ENCODE results near the gene C1QL4. TPM values are rescaled to one million over a fixed set of nuclear protein-coding genes. Genes with fewer than 3 reads are reported as not detected.

C1QL4 gene
- total RNA-seq, 1 experiment from 2014 or later = not detected

DNA sequence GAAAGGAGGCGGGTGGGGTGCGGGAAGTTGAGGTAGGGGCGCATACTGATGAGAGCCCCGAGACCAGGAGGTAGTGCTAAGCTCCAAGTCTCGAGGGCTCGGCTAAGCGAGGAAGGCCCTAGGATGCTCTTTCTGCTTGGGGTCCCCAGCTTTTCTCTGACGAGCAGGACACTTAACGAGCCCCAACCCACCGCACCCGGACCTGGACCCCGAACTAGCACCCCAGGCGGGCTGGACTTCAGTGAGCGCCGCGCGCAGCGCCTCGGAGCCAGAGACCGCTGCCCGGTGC is 4.7 kb upstream of the C1QL4 start:
- CTCF ChIA-PET = interaction anchor here (0.6 to 1.8 kb wide), 5 partner anchors 10 to 279 kb away, joined by 3 to 12 read pairs (median 3); no protein-coding TSS in a partner anchor
- DNase-seq = no peak
- no peak overlapping the region for H3K4me3 Mint-ChIP-seq (ENCODE audit: low read depth, unreplicated experiment)
- H3K36me3 Mint-ChIP-seq (ENCODE audit: insufficient read depth, unreplicated experiment) = peaks cover 9% of the 10 kb centered on the region
- TF ChIP-seq, protein P1, sequence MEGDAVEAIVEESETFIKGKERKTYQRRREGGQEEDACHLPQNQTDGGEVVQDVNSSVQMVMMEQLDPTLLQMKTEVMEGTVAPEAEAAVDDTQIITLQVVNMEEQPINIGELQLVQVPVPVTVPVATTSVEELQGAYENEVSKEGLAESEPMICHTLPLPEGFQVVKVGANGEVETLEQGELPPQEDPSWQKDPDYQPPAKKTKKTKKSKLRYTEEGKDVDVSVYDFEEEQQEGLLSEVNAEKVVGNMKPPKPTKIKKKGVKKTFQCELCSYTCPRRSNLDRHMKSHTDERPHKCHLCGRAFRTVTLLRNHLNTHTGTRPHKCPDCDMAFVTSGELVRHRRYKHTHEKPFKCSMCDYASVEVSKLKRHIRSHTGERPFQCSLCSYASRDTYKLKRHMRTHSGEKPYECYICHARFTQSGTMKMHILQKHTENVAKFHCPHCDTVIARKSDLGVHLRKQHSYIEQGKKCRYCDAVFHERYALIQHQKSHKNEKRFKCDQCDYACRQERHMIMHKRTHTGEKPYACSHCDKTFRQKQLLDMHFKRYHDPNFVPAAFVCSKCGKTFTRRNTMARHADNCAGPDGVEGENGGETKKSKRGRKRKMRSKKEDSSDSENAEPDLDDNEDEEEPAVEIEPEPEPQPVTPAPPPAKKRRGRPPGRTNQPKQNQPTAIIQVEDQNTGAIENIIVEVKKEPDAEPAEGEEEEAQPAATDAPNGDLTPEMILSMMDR (IDR thresholded peaks at IDR 0.05; ENCODE audit: unreplicated experiment) = no peak
- peaks cover 77% of the 10 kb centered on the region for H3K27me3 Mint-ChIP-seq (ENCODE audit: unreplicated experiment)
- no TSS peak for BruUV-seq (replicated peaks)
- no peak overlapping the region for H3K27ac Mint-ChIP-seq (ENCODE audit: unreplicated experiment)
- peaks cover 42% of the 10 kb centered on the region for H3K4me1 Mint-ChIP-seq (ENCODE audit: low read depth, unreplicated experiment)
- H3K9me3 Mint-ChIP-seq (ENCODE audit: low read depth, unreplicated experiment) = no peaks in the 10 kb centered on the region
- intact Hi-C loops (cut with micrococcal nuclease; ENCODE audit: unreplicated experiment) = no loop called here

DNA sequence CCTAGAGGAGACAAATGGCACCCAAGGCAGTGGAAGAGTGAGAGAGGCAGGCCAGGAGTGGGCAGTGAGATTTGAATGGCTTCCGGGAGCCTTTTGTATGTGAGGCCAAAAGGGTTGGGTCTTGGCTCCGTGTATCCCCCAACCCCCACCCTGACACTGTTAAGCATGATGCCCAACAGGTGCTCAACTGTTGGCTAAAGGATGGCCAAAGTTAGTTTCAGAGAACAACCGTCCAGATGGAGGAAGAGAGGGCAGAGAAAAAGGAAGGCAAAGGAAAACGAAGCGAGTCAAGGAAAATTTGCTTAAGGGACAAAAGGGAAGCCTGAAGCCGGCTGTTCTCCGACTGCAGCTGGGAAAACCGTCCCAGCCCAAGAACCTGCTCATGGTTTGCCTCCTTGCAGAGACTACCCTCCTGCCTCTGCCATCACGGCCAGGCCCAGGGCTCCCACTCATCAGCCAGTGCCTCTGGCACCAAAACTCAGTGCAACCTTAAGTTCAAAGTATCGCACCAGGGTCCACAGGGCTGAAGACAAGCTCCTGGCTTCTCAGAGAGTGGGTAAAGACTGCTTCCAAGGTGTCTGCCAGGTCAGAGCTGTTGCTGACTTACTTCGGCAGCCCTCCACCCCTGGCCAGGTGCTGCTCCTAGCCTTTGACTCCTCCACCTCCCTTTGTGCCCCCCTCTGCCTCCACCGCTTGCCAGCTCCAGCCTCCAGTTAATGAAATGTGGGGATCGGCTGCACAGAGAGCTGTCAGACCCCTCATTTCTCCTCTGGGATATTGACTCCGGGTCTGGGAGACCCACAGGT is 4.2 kb upstream of the C1QL4 start:
- intact Hi-C loops (cut with micrococcal nuclease; ENCODE audit: unreplicated experiment) = no loop called here
- no peaks in the 10 kb centered on the region for H3K9me3 Mint-ChIP-seq (ENCODE audit: low read depth, unreplicated experiment)
- H3K27me3 Mint-ChIP-seq (ENCODE audit: unreplicated experiment) = peaks cover 72% of the 10 kb centered on the region
- H3K4me1 Mint-ChIP-seq (ENCODE audit: low read depth, unreplicated experiment) = peaks cover 37% of the 10 kb centered on the region
- H3K4me3 Mint-ChIP-seq (ENCODE audit: low read depth, unreplicated experiment) = no peak overlapping the region
- TF ChIP-seq, protein P1 (IDR thresholded peaks at IDR 0.05; ENCODE audit: unreplicated experiment) = no peak
- CTCF ChIA-PET = interaction anchor here (0.6 to 1.8 kb wide), 3 partner anchors 10 to 52 kb away, joined by 3 to 12 read pairs (median 3); no protein-coding TSS in a partner anchor
- no peak overlapping the region for H3K27ac Mint-ChIP-seq (ENCODE audit: unreplicated experiment)
- DNase-seq = no peak
- no TSS peak for BruUV-seq (replicated peaks)
- H3K36me3 Mint-ChIP-seq (ENCODE audit: insufficient read depth, unreplicated experiment) = peaks cover 3% of the 10 kb centered on the region

DNA sequence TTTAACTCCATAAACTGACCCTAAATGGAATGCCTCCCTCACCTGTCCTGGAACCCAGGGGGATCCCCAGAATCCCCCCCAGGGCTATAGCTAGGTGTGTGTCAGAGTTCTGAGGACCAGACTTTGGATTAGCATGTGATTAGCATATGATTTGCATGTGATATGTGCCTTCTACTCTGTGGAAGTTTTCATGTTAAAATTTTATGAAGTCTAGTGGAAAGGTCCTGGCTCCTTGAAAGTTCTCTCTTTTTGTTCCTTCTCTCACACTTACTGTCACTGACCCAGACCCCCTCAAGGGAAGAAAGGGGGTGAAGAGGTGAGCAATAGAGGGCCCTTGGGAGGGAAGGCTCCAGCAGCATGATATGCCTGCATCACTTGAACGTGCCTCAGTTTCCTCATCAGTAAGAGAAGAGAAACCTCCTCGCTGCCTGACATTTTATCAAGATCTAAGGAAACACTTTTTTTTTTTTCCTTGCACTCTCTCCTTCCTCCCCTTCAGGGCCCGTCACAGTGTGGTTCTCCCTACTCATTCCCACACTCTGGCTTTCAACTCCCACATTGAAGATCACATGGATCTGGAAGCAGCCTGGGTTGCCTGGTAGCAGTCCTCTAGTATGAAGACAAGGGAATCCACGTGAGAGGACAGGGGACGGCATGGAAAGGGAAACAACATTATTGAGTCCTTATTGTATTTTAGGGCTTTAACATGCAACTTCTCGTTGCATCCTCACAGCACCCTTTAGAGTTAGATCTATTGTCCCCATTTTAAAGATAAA is 3.3 kb upstream of the C1QL4 start:
- Mint-ChIP-seq H3K4me3 (ENCODE audit: low read depth, unreplicated experiment) (no peak overlapping the region), H3K27me3 (ENCODE audit: unreplicated experiment) (peaks cover 64% of the 10 kb centered on the region), H3K9me3 (ENCODE audit: low read depth, unreplicated experiment) (no peaks in the 10 kb centered on the region), H3K4me1 (ENCODE audit: low read depth, unreplicated experiment) (peaks cover 37% of the 10 kb centered on the region), H3K27ac (ENCODE audit: unreplicated experiment) (no peak overlapping the region), H3K36me3 (ENCODE audit: insufficient read depth, unreplicated experiment) (no peaks in the 10 kb centered on the region)
- intact Hi-C loops (cut with micrococcal nuclease; ENCODE audit: unreplicated experiment) = no loop called here
- TF ChIP-seq, protein P1 (IDR thresholded peaks at IDR 0.05; ENCODE audit: unreplicated experiment) = no peak
- no peak for DNase-seq
- CTCF ChIA-PET = no interaction called here
- BruUV-seq (replicated peaks) = no TSS peak

DNA sequence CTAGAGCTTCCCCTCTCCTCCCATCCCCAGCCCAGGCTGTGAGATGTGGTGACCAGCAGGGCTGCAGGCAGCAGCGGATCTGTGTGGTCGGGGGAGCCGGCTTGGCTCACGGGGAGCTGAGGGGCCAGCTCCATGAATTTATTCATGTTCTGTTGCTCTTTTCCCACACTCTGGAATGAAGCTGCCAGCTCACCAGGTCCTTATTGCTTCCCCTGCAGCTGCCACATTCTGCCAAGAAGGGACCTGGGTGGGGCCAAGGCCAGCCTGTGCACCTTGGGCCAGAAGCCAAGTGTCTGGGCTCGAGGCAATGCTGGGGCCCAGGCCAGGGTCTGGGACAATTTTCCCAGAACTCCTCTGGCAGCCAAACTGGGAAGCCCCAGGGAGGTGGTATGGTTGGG is 2.5 kb upstream of the C1QL4 start:
- intact Hi-C loops (cut with micrococcal nuclease; ENCODE audit: unreplicated experiment) = no loop called here
- H3K36me3 Mint-ChIP-seq (ENCODE audit: insufficient read depth, unreplicated experiment) = no peaks in the 10 kb centered on the region

More for the DNA sequence above, 2.5 kb upstream of the C1QL4 start:
- H3K9me3 Mint-ChIP-seq (ENCODE audit: low read depth, unreplicated experiment) = no peaks in the 10 kb centered on the region
- peaks cover 60% of the 10 kb centered on the region for H3K27me3 Mint-ChIP-seq (ENCODE audit: unreplicated experiment)
- no peak overlapping the region for H3K27ac Mint-ChIP-seq (ENCODE audit: unreplicated experiment)
- peak; percentile 21 for DNase-seq
- H3K4me3 Mint-ChIP-seq (ENCODE audit: low read depth, unreplicated experiment) = no peak overlapping the region
- CTCF ChIA-PET = interaction anchor here (0.6 kb wide), 1 partner anchor 15 kb away, joined by 4 read pairs; no protein-coding TSS in a partner anchor
- no TSS peak for BruUV-seq (replicated peaks)
- TF ChIP-seq, protein P1 (IDR thresholded peaks at IDR 0.05; ENCODE audit: unreplicated experiment) = no peak
- peaks cover 37% of the 10 kb centered on the region for H3K4me1 Mint-ChIP-seq (ENCODE audit: low read depth, unreplicated experiment)

Data from Calu3 (cell line).